Measurements from ENCODE around the gene KEL. TPM values are rescaled to one million over a fixed set of nuclear protein-coding genes. Genes with fewer than 3 reads are reported as not detected.

Gene KEL
- total RNA-seq, 4 donors from 2014 or later: 0.37 TPM; not detected in 3

DNA sequence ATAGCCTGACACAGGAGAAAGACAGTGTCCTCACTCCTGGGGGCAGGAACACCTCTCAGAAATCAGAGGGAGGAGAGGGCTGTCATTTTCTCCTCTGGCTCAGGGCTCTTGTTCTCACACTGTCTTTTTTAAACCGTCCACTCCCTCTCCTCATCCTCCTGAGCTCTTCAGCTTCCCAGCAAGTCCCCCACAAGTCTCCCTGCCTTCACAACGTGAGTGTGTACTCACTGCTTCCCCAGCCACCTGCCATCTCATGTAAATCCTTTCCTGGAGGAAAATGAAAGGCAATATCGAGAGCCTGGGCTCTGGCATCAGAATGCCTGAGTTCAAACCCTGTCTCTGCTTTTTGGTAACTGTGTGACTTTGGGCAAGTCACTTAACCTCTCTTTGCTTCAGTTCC, 17.2 kb downstream of the KEL start:
- Histone ChIP-seq H3K27me3 (no peaks in the 10 kb centered on the region), H3K9me3 (no peaks in the 10 kb centered on the region), H3K4me3 (no peak overlapping the region), H3K27ac (no peak overlapping the region), H3K4me1 (no peaks in the 10 kb centered on the region), H3K36me3 (no peaks in the 10 kb centered on the region)
- TF ChIP-seq POLR2A (IDR thresholded peaks at IDR 0.05) (no peak), CTCF (IDR thresholded peaks at IDR 0.05) (no peak), POLR2AphosphoS5 (IDR thresholded peaks at IDR 0.05) (no peak), EP300 (IDR thresholded peaks at IDR 0.05; ENCODE audit: low read depth) (no peak)
- in situ Hi-C loops (cut with MboI; ENCODE audit: low pct_ligation_motif_present in 1 of 4, low pct_unique_long_range_greater_than_20kb in 1 of 4, low sequenced_read_pairs in 3 of 4) (no loop called here), intact Hi-C loops (cut with DNase I; ENCODE audit: low total_unique reads) (no loop called here)
- WGBS, 2 donors (ENCODE audit: low coverage in 1 of 2): 40 to 56% methylated on average over 2 to 3 of the region's 3 CpGs
- no peak for DNase-seq

DNA sequence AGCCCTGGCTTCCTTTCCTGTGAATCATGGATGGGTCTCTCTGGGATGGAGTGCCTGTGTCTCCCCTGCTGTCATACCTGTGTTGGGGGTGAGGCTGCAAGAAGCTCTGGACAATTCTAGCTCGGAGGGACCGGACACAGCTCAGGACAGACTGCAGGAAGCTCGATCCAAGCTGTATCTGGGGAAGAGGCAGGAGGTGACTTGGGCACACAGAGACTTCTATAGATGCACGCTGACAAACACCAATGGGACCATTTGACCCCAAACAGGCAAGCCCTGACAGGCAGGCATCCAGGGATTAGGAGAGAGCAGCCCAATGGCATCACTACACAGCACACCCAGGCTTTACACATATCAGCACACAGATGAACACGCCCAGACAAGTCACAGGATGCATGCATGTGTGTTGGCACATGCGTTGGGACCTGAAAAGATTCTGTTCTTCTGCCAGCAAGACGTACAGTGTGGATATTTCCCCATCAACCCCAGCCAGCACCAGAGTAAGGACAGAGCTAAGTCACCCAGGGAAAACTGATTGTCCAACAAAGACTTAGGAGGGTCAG, 18.4 kb downstream of the KEL start:
- Histone ChIP-seq H3K27me3 (no peaks in the 10 kb centered on the region), H3K4me1 (no peaks in the 10 kb centered on the region), H3K36me3 (no peaks in the 10 kb centered on the region), H3K4me3 (no peak overlapping the region), H3K27ac (no peak overlapping the region), H3K9me3 (no peaks in the 10 kb centered on the region)
- 80% methylated on average over 7 of the region's 7 CpGs; no CpG with 5 or more reads in 1 of the 2 donors for WGBS, 2 donors (ENCODE audit: low coverage in 1 of 2)
- no peak for DNase-seq
- TF ChIP-seq POLR2A (IDR thresholded peaks at IDR 0.05) (no peak), POLR2AphosphoS5 (IDR thresholded peaks at IDR 0.05) (no peak), CTCF (IDR thresholded peaks at IDR 0.05) (no peak), EP300 (IDR thresholded peaks at IDR 0.05; ENCODE audit: low read depth) (no peak)
- in situ Hi-C loops (cut with MboI; ENCODE audit: low pct_ligation_motif_present in 1 of 4, low pct_unique_long_range_greater_than_20kb in 1 of 4, low sequenced_read_pairs in 3 of 4): no loop called here
- intact Hi-C loops (cut with DNase I; ENCODE audit: low total_unique reads): no loop called here

DNA sequence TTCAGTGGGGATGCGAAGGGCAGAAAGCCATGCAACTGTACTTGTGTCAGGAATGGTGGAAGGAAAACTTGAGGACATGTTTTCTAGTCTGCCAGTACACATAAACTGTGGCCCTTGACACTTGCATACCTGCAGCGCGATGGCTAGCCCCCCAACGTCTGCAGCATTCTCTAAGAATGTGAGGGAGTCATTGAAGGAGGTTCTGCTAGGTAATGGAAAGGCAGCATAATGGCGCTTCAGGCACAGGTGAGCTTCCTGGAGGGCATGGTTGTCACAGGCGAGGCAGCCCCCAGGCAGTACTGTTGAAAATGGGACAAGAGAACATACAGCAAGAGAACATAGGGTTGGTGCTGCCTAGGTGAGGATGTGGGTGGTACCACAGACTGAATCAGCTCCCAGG, 19.4 kb downstream of the KEL start:
- in situ Hi-C loops (cut with MboI; ENCODE audit: low pct_ligation_motif_present in 1 of 4, low pct_unique_long_range_greater_than_20kb in 1 of 4, low sequenced_read_pairs in 3 of 4) (no loop called here), intact Hi-C loops (cut with DNase I; ENCODE audit: low total_unique reads) (no loop called here)
- Histone ChIP-seq H3K4me3 (no peak overlapping the region), H3K9me3 (no peaks in the 10 kb centered on the region), H3K27me3 (no peaks in the 10 kb centered on the region), H3K27ac (no peak overlapping the region), H3K36me3 (no peaks in the 10 kb centered on the region), H3K4me1 (no peaks in the 10 kb centered on the region)
- 86 to 91% methylated on average over 6 of the region's 6 CpGs for WGBS, 2 donors (ENCODE audit: low coverage in 1 of 2)
- DNase-seq: no peak
- TF ChIP-seq POLR2A (IDR thresholded peaks at IDR 0.05): no peak
- no peak for TF ChIP-seq POLR2AphosphoS5 (IDR thresholded peaks at IDR 0.05)
- no peak for TF ChIP-seq CTCF (IDR thresholded peaks at IDR 0.05)
- TF ChIP-seq EP300 (IDR thresholded peaks at IDR 0.05; ENCODE audit: low read depth): no peak

- in situ Hi-C loops (cut with MboI; ENCODE audit: low pct_ligation_motif_present in 1 of 4, low pct_unique_long_range_greater_than_20kb in 1 of 4, low sequenced_read_pairs in 3 of 4): no loop called here
- Histone ChIP-seq H3K4me3 (no peak overlapping the region), H3K9me3 (no peaks in the 10 kb centered on the region), H3K4me1 (no peaks in the 10 kb centered on the region), H3K27me3 (no peaks in the 10 kb centered on the region), H3K36me3 (no peaks in the 10 kb centered on the region), H3K27ac (no peak overlapping the region)
- no peak for DNase-seq
- intact Hi-C loops (cut with DNase I; ENCODE audit: low total_unique reads): no loop called here
- no peak for TF ChIP-seq CTCF (IDR thresholded peaks at IDR 0.05)
- TF ChIP-seq POLR2A (IDR thresholded peaks at IDR 0.05): no peak
- TF ChIP-seq POLR2AphosphoS5 (IDR thresholded peaks at IDR 0.05): no peak
- TF ChIP-seq EP300 (IDR thresholded peaks at IDR 0.05; ENCODE audit: low read depth): no peak
- WGBS, 2 donors (ENCODE audit: low coverage in 1 of 2): 90% methylated on average over 7 of the region's 7 CpGs; no CpG with 5 or more reads in 1 of the 2 donors
These were observed 20.6 kb downstream of the KEL start for GRCh38 chr7:142941541-142941940.

Measured in transverse colon (tissue), 4 donors.